GM23338 (cell line): Measurements from ENCODE around the gene KRT31. TPM values are rescaled to one million over a fixed set of nuclear protein-coding genes. Genes with fewer than 3 reads are reported as not detected.

ENCODE experiments used
- ATAC-seq: fragments of 200-7000 bp; cut with Tn5 transposase; 3 replicates; pipeline ENCODE4 v1.9.1; 2020
- DNase-seq: peaks from one replicate; pipeline ENCODE4 v3.0.0-alpha.2; 2015; ENCODE audit warnings: low spot score
- H2AFZ ChIP-seq: fragments of 200-600 bp; sonication (generic); 2 replicates; pipeline ENCODE4 v1.8.0; 2016; ENCODE audit warnings: antibody characterized with exemption, mild to moderate bottlenecking, moderate library complexity
- H3F3A ChIP-seq: fragments of 200-600 bp; sonication (generic); replicated peaks from 2 replicates; pipeline ENCODE4 v1.8.0; 2017; ENCODE audit warnings: antibody characterized with exemption, mixed run types, low read depth
- H3K27ac ChIP-seq: fragments of 200-600 bp; sonication (generic); 2 replicates; pipeline ENCODE4 v1.6.1; 2016; ENCODE audit warnings: low read depth
- H3K27me3 ChIP-seq: fragments of 200-600 bp; sonication (generic); 2 replicates; pipeline ENCODE4 v1.8.0; 2016; ENCODE audit warnings: mild to moderate bottlenecking, mixed run types, moderate library complexity; ENCODE audit not compliant: insufficient read depth
- H3K36me3 ChIP-seq: fragments of 200-600 bp; sonication (generic); 2 replicates; pipeline ENCODE4 v1.8.0; 2016; ENCODE audit warnings: mild to moderate bottlenecking; ENCODE audit not compliant: insufficient read depth
- H3K4me1 ChIP-seq: fragments of 200-600 bp; sonication (generic); 2 replicates; pipeline ENCODE4 v1.8.0; 2016; ENCODE audit warnings: mild to moderate bottlenecking, moderate library complexity; ENCODE audit not compliant: insufficient read depth
- H3K4me2 ChIP-seq: fragments of 200-600 bp; sonication (generic); 2 replicates; pipeline ENCODE4 v1.7.1; 2017; ENCODE audit warnings: mixed run types
- H3K4me3 ChIP-seq: fragments of 200-600 bp; sonication (generic); 2 replicates; pipeline ENCODE4 v1.6.1; 2016; ENCODE audit warnings: mixed run types
- H3K79me2 ChIP-seq: fragments of 200-600 bp; sonication (generic); replicated peaks from 2 replicates; pipeline ENCODE4 v1.8.0; 2017; ENCODE audit warnings: mild to moderate bottlenecking; ENCODE audit not compliant: insufficient read depth
- H3K9me2 ChIP-seq: fragments of 200-600 bp; sonication (generic); 2 replicates; pipeline ENCODE4 v1.8.0; 2017; ENCODE audit not compliant: insufficient read depth
- H4K20me1 ChIP-seq: fragments of 200-600 bp; sonication (generic); replicated peaks from 2 replicates; pipeline ENCODE4 v1.8.0; 2017; ENCODE audit warnings: mild to moderate bottlenecking; ENCODE audit not compliant: insufficient read depth
- H3K27ac Mint-ChIP-seq: 2 replicates; pipeline ENCODE4 v1.8.0; 2020; ENCODE audit warnings: inconsistent platforms, mild to moderate bottlenecking, moderate library complexity, mixed read lengths
- H3K27me3 Mint-ChIP-seq: 3 replicates; pipeline ENCODE4 v1.8.0; 2022; ENCODE audit warnings: low read depth, mild to moderate bottlenecking, moderate library complexity, mixed read lengths, inconsistent platforms; ENCODE audit not compliant: insufficient read depth, poor library complexity
- H3K36me3 Mint-ChIP-seq: 3 replicates; pipeline ENCODE4 v1.8.0; 2021; ENCODE audit warnings: low read depth, mild to moderate bottlenecking, inconsistent platforms, moderate library complexity, mixed read lengths
- H3K4me1 Mint-ChIP-seq: 3 replicates; pipeline ENCODE4 v1.8.0; 2020; ENCODE audit warnings: mild to moderate bottlenecking, inconsistent platforms, mixed read lengths
- H3K4me3 Mint-ChIP-seq: 3 replicates; pipeline ENCODE4 v1.8.0; 2021; ENCODE audit warnings: moderate library complexity, mild to moderate bottlenecking, inconsistent platforms, mixed read lengths
- H3K9me3 Mint-ChIP-seq: 3 replicates; pipeline ENCODE4 v1.8.0; 2020; ENCODE audit warnings: moderate library complexity, mild to moderate bottlenecking, inconsistent platforms, mixed read lengths
- CTCF ChIP-seq, 2 experiments: fragments of 200-600 bp in 1 of 2; sonication (generic) in 1 of 2; conservative IDR thresholded peaks; 2 replicates each; pipeline versions ENCODE4 v1.5.1 to v1.6.1; 2016 to 2017; ENCODE audit warnings: antibody characterized with exemption in 2 of 2, low read depth in 2 of 2, mild to moderate bottlenecking in 2 of 2, moderate library complexity in 1 of 2
- ETS1 ChIP-seq: IDR thresholded peaks from 2 replicates; pipeline ENCODE4 v1.6.1; 2016; ENCODE audit warnings: antibody characterized with exemption
- EZH2 ChIP-seq: fragments of 200-600 bp; sonication (generic); IDR thresholded peaks from one replicate; pipeline ENCODE4 v1.8.0; 2017; ENCODE audit warnings: antibody characterized with exemption, mild to moderate bottlenecking, low read depth; ENCODE audit not compliant: unreplicated experiment
- JUNB ChIP-seq: IDR thresholded peaks from one replicate; pipeline ENCODE4 v1.6.1; 2016; ENCODE audit warnings: antibody characterized with exemption; ENCODE audit not compliant: unreplicated experiment
- NANOG ChIP-seq: IDR thresholded peaks from 2 replicates; pipeline ENCODE4 v1.6.1; 2016; ENCODE audit warnings: antibody characterized with exemption, borderline replicate concordance
- POLR2AphosphoS5 ChIP-seq: IDR thresholded peaks from 2 replicates; pipeline ENCODE4 v1.6.1; 2016; ENCODE audit warnings: antibody characterized with exemption, low read depth
- STAT1 ChIP-seq: IDR thresholded peaks from one replicate; pipeline ENCODE4 v1.6.1; 2016; ENCODE audit warnings: antibody characterized with exemption; ENCODE audit not compliant: unreplicated experiment
- ZNF114 ChIP-seq: fragments of 250-450 bp; sonication (Bioruptor Pico); IDR thresholded peaks from 2 replicates; pipeline ENCODE4 v1.5.0; 2020; ENCODE audit warnings: mild to moderate bottlenecking, moderate library complexity
- ZNF331 ChIP-seq: fragments of 250-450 bp; sonication (Bioruptor Pico); IDR thresholded peaks from 2 replicates; pipeline ENCODE4 v1.5.0; 2020; ENCODE audit warnings: low read depth, mild to moderate bottlenecking, moderate library complexity
- ZNF462 ChIP-seq: fragments of 250-450 bp; sonication (Bioruptor Pico); IDR thresholded peaks from 2 replicates; pipeline ENCODE4 v1.5.0; 2020; ENCODE audit warnings: mild to moderate bottlenecking, moderate library complexity
- long read RNA-seq: library from polyadenylated mRNA; unstranded; transcript quantifications from one replicate; pipeline ENCODE4 v2.0.0, GENCODE V29; 2020; ENCODE audit not compliant: unreplicated experiment
- polyA plus RNA-seq: library from polyadenylated mRNA; unstranded; fragments of >200 nt; fragmentation: Nextera tagmentation; extraction: Ambion mirVana; gene quantifications from 2 replicates; pipeline ENCODE4 v1.2.1, GENCODE V29; 2016
- total RNA-seq: library from RNA; depleted of rRNA; stranded (reverse); fragments of >200 nt; shearing (Covaris generic); gene quantifications from 2 replicates; pipeline ENCODE4 v1.2.3, GENCODE V29; 2014; rRNA removed

The KRT31 gene
- total RNA-seq (not detected in 2 replicates), polyA plus RNA-seq (not detected in 2 replicates)
- long read RNA-seq = 0 reads

GRCh38 chr17:41396996-41397660, at the start of gene KRT31:
KRT31 (minus strand) TSS chr17:41397608; CDS start chr17:41397539, 69 bp downstream.
- Mint-ChIP-seq H3K9me3 (no peaks in the 10 kb centered on the region), H3K36me3 (no peaks in the 10 kb centered on the region), H3K4me3 (no peak within 1 kb of the TSS), H3K27me3 (no peaks in the 10 kb centered on the region), H3K27ac (no peak within 1 kb of the TSS), H3K4me1 (no peaks in the 10 kb centered on the region)
- H3K9me2 ChIP-seq = no peaks in the 10 kb centered on the region
- H3K36me3 ChIP-seq = no peaks in the 10 kb centered on the region
- TF ChIP-seq STAT1 (no peak), POLR2AphosphoS5 (no peak)
- no peak for DNase-seq
- H3K27me3 ChIP-seq = no peaks in the 10 kb centered on the region
- no peaks in the 10 kb centered on the region for H3K4me1 ChIP-seq
- H3K27ac ChIP-seq = no peak within 1 kb of the TSS
- H3K4me2 ChIP-seq = no peak within 1 kb of the TSS
- no peak for ATAC-seq
- H2AFZ ChIP-seq = peak within 1 kb of the TSS; percentile 38; the same call in 1 of the 2 replicates
- no peaks in the 10 kb centered on the region for H4K20me1 ChIP-seq
- no peaks in the 10 kb centered on the region for H3K79me2 ChIP-seq
- H3K4me3 ChIP-seq = no peak within 1 kb of the TSS
- H3F3A ChIP-seq = no peaks in the 10 kb centered on the region

- H3K4me3 ChIP-seq = no peak overlapping the region
- peaks cover 2% of the 10 kb centered on the region; the same call in 1 of the 3 replicates for H3K36me3 Mint-ChIP-seq
- no peak overlapping the region for H2AFZ ChIP-seq
- H3K4me2 ChIP-seq = no peak overlapping the region
- DNase-seq = no peak
- no peak for TF ChIP-seq ZNF462
- no peak for TF ChIP-seq NANOG
- no peak for TF ChIP-seq JUNB
- TF ChIP-seq ETS1 = no peak
- TF ChIP-seq STAT1 = no peak
- no peak for TF ChIP-seq ZNF331 (CRISPR knock-in tag)
- no peak for TF ChIP-seq EZH2
- no peak for TF ChIP-seq ZNF114 (CRISPR knock-in tag)
- no peak for TF ChIP-seq CTCF (conservative IDR thresholded peaks at IDR 0.05; ENCODE audit: low read depth in 2 of 2)
- H3K9me3 Mint-ChIP-seq = peaks cover 13% of the 10 kb centered on the region; the same call in 2 of the 3 replicates
- H3K79me2 ChIP-seq = no peaks in the 10 kb centered on the region
- H3K36me3 ChIP-seq = no peaks in the 10 kb centered on the region
- H4K20me1 ChIP-seq = no peaks in the 10 kb centered on the region
- no peak overlapping the region for H3K27ac ChIP-seq
- ATAC-seq = no peak
- H3K4me1 Mint-ChIP-seq = no peaks in the 10 kb centered on the region
- no peak overlapping the region for H3K27ac Mint-ChIP-seq
- no peaks in the 10 kb centered on the region for H3K27me3 ChIP-seq
- 0 out of 2 replicates have a peak, but pooled peaks cover 11% of the 10 kb centered on the region for H3K9me2 ChIP-seq
- no peak overlapping the region for H3K4me3 Mint-ChIP-seq
- H3F3A ChIP-seq = no peaks in the 10 kb centered on the region
- H3K27me3 Mint-ChIP-seq = peaks cover 2% of the 10 kb centered on the region
- no peaks in the 10 kb centered on the region for H3K4me1 ChIP-seq
Measured at GRCh38 chr17:41446806-41447205, 49.4 kb upstream of the KRT31 start.
